Endothelial cell (in vitro differentiated cells): ENCODE data around the gene TP63. TPM values are rescaled to one million over a fixed set of nuclear protein-coding genes. Genes with fewer than 3 reads are reported as not detected.

Experiments used
- DNase-seq: peaks from one replicate; pipeline ENCODE4 v3.0.0; 2021; ENCODE audit warnings: low spot score
- H3K27ac Mint-ChIP-seq: one replicate; pipeline ENCODE4 v1.8.0; 2021; ENCODE audit warnings: mixed read lengths, inconsistent platforms; ENCODE audit not compliant: unreplicated experiment
- H3K27me3 Mint-ChIP-seq: one replicate; pipeline ENCODE4 v1.8.0; 2021; ENCODE audit warnings: mild to moderate bottlenecking, moderate library complexity, mixed read lengths, inconsistent platforms; ENCODE audit not compliant: unreplicated experiment
- H3K36me3 Mint-ChIP-seq: one replicate; pipeline ENCODE4 v1.8.0; 2021; ENCODE audit warnings: mild to moderate bottlenecking, low read depth, mixed read lengths, inconsistent platforms; ENCODE audit not compliant: unreplicated experiment
- H3K4me1 Mint-ChIP-seq: one replicate; pipeline ENCODE4 v1.8.0; 2021; ENCODE audit warnings: mild to moderate bottlenecking, mixed read lengths, inconsistent platforms; ENCODE audit not compliant: unreplicated experiment
- H3K4me3 Mint-ChIP-seq: one replicate; pipeline ENCODE4 v1.8.0; 2021; ENCODE audit warnings: mild to moderate bottlenecking, mixed read lengths, inconsistent platforms; ENCODE audit not compliant: unreplicated experiment
- H3K9me3 Mint-ChIP-seq: one replicate; pipeline ENCODE4 v1.8.0; 2021; ENCODE audit warnings: mixed read lengths, inconsistent platforms; ENCODE audit not compliant: unreplicated experiment
- total RNA-seq: library from RNA; stranded (reverse); fragmentation: NEBNext Ultra II Directional; extraction: Animal tissue kit (Norgen Biotek cat#: 25700); gene quantifications from one replicate; pipeline ENCODE4 v1.2.1, GENCODE V29; 2021; ENCODE audit not compliant: unreplicated experiment
- TF ChIP-seq, protein P1 (sequence below): fragments of 200-600 bp; sonication (generic); IDR thresholded peaks from one replicate; pipeline ENCODE4 v1.5.0; 2021; ENCODE audit warnings: antibody characterized with exemption; ENCODE audit not compliant: unreplicated experiment

Gene TP63
- total RNA-seq, 1 donor from 2014 or later = 1.0 TPM

DNA sequence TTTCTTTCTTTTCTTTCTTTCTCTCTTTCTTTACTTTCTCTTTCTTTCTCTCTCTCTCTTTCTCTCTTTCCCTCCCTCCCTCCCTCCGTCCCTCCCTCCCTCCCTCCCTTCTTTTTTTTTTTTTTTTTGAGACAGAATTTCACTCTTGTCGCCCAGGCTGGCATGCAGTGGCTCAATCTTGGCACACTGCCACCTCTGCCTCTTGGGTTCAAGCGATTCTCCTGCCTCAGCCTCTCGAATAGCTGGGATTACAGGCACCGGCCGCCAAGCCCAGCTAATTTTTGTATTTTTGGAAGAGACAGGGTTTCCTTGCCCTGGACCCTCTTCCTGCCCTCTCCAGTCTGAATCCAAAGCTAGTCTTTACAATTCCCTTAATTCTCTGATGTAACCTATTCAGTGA lies 102.9 kb downstream of the TP63 start:
- no peak overlapping the region for H3K4me3 Mint-ChIP-seq
- no peaks in the 10 kb centered on the region for H3K27me3 Mint-ChIP-seq
- DNase-seq = no peak
- no peak overlapping the region for H3K27ac Mint-ChIP-seq
- no peaks in the 10 kb centered on the region for H3K36me3 Mint-ChIP-seq
- TF ChIP-seq, protein P1, sequence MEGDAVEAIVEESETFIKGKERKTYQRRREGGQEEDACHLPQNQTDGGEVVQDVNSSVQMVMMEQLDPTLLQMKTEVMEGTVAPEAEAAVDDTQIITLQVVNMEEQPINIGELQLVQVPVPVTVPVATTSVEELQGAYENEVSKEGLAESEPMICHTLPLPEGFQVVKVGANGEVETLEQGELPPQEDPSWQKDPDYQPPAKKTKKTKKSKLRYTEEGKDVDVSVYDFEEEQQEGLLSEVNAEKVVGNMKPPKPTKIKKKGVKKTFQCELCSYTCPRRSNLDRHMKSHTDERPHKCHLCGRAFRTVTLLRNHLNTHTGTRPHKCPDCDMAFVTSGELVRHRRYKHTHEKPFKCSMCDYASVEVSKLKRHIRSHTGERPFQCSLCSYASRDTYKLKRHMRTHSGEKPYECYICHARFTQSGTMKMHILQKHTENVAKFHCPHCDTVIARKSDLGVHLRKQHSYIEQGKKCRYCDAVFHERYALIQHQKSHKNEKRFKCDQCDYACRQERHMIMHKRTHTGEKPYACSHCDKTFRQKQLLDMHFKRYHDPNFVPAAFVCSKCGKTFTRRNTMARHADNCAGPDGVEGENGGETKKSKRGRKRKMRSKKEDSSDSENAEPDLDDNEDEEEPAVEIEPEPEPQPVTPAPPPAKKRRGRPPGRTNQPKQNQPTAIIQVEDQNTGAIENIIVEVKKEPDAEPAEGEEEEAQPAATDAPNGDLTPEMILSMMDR = no peak
- no peaks in the 10 kb centered on the region for H3K9me3 Mint-ChIP-seq
- no peaks in the 10 kb centered on the region for H3K4me1 Mint-ChIP-seq

DNA sequence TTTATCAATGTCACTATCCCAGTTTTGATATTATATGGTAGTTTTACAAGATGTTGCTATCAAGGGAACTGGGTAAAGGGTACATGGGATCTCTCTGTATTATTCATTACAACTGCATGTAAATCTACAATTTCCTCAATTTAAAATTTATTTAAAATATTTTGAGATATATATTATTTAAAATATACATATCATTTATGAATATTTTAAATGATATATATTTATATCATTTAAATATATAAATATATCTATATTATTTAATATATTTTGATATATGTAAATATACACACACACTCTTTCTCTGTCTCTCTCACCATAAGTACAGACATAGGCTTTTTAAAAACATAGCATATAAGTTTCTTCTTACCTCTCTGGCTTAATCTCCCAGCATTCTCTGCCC lies 104.7 kb downstream of the TP63 start:
- no peaks in the 10 kb centered on the region for H3K27me3 Mint-ChIP-seq
- H3K36me3 Mint-ChIP-seq = no peaks in the 10 kb centered on the region
- TF ChIP-seq, protein P1 = no peak
- H3K4me3 Mint-ChIP-seq = no peak overlapping the region
- DNase-seq = no peak
- H3K27ac Mint-ChIP-seq = no peak overlapping the region
- no peaks in the 10 kb centered on the region for H3K9me3 Mint-ChIP-seq
- H3K4me1 Mint-ChIP-seq = no peaks in the 10 kb centered on the region

DNA sequence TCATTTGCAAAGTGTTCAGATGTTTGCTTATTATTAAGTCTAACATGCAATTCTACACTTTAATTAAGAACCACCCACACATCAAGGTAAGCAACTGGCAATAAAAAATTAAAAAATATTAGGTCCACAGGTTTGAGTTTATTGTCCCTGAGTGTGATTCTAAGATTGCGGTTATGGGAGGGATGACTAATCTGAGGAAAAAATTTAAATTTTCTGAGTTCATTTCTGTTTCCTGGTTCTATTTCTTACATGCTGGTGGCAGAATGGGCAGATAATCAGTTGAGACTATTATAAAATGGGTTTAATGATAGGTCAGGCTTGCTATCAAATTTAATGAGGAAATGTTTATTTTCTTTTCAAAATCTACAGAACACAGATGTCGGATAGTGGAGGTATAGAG lies 105.9 kb downstream of the TP63 start:
- Mint-ChIP-seq H3K36me3 (no peaks in the 10 kb centered on the region), H3K27ac (no peak overlapping the region), H3K4me1 (no peaks in the 10 kb centered on the region), H3K27me3 (no peaks in the 10 kb centered on the region), H3K4me3 (no peak overlapping the region), H3K9me3 (no peaks in the 10 kb centered on the region)
- TF ChIP-seq, protein P1 = no peak
- DNase-seq = no peak

DNA sequence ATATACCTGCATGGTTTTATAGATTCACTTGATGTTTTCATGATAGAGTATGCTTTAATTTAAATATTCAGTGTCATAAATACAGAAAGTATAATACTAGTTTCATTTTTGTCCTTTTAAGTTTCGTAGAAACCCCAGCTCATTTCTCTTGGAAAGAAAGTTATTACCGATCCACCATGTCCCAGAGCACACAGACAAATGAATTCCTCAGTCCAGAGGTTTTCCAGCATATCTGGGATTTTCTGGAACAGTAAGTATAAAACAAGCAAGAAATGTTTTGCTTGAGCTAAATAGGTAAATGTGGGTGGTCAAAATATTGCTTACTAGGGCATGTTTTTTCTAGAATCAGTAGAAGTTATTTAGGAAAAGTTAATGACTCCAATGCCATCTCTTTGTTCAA lies 106.4 kb downstream of the TP63 start:
- Mint-ChIP-seq H3K27ac (no peak overlapping the region), H3K36me3 (no peaks in the 10 kb centered on the region), H3K4me1 (no peaks in the 10 kb centered on the region), H3K9me3 (no peaks in the 10 kb centered on the region), H3K27me3 (no peaks in the 10 kb centered on the region), H3K4me3 (no peak overlapping the region)
- TF ChIP-seq, protein P1 = no peak
- no peak for DNase-seq

DNA sequence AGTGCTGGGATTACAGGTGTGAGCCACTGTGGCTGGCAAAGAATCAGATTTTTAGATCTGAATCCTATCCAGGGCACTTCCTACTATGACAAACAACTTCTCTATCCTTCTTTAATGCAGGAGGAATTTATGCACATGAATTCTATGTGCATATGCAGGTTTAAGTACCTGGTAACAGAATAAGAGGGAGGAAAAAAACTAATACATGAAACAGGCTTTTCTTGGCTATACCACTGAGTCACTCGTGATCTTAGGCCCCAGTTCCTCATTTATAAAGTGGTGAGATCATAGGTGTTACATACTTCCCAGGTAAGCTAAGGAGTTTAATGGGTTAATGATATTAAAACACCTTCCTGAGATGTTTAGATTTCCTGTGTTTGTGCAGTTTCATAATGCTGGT lies 108.2 kb downstream of the TP63 start:
- no peak for DNase-seq
- H3K27ac Mint-ChIP-seq = no peak overlapping the region
- no peaks in the 10 kb centered on the region for H3K36me3 Mint-ChIP-seq
- TF ChIP-seq, protein P1 = no peak
- H3K4me1 Mint-ChIP-seq = no peaks in the 10 kb centered on the region
- H3K9me3 Mint-ChIP-seq = no peaks in the 10 kb centered on the region
- no peak overlapping the region for H3K4me3 Mint-ChIP-seq
- no peaks in the 10 kb centered on the region for H3K27me3 Mint-ChIP-seq
